ENCODE data around the gene ZNF384.

The ZNF384 gene

DNA sequence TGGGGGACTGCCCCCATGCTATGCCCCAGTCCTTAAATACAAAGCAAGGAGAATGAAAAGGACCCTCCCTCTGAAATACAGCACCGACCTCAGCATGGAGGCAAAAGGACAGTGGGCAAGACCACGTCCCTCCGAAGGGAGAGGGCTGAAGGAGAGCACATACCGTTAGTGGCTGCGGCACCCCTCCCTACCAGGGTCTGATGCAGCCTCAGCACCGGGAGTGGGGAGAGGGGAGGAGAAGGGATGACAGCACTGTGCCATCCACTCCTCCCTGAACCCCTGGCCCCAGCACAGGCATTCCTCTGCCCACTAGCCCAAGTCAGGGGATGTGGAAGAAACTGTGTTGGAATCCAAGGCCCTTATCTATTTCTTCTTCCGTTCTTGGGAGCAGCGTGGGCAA is 38.3 kb downstream of the ZNF384 start:
- no peak for DNase-seq

DNA sequence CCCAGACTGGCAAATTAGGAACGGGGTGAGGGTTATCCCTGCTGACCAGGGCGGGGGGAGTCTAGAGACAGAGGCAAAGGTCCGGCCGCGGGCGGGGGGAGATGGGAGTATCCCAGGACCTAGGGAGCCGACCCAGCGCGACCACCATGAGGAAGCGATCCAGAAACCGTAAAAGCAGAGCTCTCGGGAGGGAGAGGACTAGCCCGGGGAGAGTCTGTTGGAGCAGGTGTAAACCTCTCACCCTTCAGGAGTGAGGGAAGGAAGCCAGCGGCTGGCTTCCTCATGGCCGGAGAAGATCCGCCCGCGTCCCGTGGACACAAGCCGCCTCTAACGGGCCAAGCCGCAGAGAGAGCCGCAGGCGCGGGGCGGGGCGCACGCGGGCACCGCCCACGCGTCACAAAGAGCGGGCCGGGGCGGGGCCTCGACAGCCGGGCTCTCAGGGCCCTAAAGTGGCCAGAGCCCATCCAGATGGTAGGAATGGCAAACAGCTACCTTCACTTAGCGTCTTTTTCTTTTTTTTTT is 42.0 kb downstream of the ZNF384 start, which contains the start of gene ACRBP:
Gene ACRBP (minus strand): TSS at position 350 of the 522 bp plus-strand sequence. CDS start 66 bp downstream, at position 284.
- DNase-seq: no peak

DNA sequence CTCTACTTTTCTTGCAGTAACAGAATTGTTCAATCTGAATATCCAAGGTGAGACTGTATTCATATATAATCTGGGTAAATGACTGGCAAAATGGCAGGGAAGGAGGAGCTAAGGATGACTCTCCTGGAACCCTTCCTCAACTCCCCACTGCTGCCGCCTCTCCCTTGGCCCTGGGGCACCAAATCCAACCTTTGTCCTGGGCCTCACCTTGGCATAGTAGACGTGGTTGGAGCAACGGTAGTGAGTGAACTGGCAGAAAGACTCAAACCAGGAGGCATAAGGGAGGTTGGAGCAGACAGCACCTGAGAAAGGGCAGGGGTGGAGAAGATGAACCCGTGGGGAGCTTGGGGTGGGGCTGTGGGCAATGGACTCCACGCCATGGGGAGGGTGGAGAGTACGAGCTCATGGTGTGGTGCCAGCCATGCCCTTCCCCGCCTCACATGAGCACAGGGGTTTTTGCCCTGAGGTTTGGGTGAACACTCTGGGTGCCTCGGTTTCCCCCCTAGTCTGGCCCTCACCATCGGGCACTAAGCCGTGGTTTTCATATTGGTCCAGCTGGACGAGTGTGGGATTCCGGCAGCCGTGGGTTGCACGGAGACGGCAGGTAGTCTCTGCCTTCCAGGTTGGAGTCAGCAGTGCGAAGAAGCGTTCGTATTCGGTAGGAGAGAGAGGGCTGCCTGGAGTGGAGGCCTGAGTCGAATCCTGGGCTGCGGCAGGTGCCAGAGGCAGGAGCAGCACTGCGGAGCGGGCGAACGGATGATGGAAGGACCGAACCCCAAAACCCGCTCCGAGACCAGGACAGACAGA is 42.7 kb downstream of the ZNF384 start:
- DNase-seq: no peak

DNA sequence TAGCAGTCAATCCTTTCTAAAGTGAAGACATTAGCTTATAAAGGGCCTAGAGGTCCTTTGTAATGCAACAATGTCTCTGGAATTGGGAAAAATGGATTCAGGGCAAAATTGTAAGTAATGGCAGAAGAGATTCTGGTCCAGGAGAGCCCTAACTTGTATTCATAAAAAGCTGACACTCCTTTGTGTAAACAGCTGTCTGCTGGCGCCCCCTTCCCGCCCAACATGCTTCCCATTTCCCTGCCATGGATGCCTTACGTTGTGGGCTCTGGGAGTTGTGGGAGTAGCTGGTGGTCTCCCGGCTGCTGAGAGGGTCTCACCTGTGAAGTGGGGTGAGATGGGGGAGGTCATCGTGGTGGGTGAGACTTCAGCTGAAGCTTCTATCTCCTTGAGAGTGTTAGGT is 44.3 kb downstream of the ZNF384 start:
- DNase-seq: no peak

DNA sequence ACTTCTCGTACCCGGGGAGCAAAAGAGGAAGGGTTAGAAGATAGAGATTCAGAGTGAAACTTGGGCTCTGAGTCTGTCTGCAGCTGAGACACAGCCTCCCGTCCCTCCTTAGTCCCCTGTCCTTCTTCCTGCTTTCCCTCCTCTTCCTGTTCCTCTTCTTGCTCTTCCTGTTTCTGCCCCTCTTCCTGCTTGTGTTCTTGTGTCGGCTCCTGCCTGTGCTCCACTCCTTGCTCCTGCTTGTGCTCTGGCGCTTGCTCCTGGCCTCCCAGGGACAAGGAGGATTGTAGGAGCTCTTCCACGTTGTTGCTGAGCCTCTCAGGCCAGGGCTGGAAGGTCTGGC is 44.9 kb downstream of the ZNF384 start:
- no peak for DNase-seq

DNA sequence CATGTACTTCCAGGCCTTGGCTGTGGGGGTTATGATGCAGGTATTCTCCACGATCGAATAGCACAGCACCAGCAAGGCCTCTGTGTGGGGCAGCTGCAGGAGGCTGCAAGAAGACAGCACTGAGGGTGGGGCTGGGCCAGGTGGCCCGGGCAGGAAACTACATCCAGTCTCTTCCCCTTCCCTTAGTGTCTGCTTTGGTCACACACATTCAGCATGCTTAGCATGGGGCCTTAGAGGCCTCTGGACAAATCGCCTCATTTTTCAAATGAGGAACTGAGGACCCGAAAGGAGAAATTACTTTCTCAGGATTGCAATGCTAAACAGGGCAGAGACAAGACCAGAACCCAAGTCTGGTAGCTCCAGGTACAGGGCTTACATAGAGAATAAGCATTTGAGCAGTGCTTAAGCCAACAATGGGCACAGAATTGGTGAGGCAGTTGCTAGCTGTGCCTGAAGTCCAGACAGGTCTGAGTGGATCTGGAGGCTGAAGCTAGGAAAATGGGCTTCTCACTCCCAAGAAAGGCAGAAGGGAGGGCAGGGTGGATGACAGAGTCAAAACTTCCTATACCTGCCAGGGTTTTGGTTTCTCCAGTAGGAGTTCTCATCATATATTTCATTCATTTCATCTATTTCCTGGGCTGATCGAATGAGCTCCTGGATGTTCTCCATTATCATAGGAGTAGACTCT is 45.5 kb downstream of the ZNF384 start:
- no peak for DNase-seq

DNA sequence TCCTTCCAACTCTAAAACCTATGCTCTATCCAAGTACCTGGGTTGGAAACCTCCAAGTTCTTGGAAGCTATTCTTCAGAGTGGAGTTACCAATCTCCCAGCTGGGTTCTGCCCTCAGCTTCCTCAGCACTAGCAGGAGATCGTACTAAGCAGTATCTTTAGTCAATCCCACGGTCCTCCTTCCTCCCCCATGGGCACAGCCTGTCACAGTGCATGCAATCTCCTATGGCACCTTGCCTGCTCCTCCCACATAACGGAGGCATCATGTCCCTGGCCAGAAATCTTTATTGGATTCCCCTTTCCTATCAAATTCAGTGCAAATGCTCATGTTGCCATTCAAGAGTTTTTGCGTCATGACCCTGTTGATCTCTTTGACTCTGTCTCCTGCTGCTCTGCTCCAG is 48.0 kb downstream of the ZNF384 start:
- DNase-seq: no peak

DNA sequence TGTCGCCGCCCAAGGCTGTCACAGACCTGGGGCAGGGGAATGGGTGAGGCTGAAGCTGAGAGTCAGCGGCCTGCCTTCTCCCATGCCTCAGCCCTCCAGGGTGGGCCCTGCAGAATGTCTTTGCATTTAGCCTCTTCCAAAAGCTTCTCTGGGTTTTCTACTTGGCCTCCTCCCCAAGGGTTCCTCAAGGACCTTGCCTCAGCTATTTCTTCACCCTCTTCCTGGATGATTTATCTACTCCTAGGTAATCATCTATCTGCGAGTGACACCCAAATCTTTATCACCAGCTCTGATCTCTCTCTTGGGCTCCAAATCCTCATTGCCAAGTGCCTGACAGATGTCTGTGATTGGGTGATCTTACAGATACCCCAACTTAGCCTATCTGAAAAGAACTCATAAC is 48.7 kb downstream of the ZNF384 start:
- DNase-seq: no peak

DNA sequence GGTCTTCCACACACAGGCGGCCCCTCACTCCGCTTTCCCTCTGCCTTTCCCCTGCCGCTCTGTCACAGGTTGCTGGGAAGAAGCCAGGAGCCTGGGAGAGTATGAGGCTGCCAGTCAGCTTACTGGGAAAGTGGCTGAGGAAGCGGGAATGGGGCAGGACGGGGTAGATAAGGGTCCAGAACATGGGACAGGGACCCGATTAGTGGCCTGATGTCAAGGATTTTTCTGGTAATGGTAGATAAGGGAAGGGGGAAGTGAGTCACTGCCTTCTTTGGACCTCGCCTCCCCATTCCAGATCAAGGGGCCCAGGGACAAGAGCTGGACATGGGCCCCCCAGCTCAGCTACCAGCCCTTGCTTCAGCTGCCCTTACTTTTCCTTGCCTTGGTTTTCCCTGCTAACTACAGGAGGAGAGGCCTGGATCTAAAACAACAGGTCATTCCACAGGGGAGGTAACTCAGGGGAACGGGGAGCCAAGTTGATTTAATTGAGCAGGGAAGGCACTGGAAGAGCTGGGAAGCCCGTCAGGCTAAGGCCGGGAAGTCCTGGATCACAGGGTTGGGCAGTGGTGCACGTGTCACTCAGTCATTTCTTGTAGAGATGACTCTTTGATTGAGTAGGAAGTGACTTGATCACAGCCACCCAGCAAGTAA is 49.9 kb downstream of the ZNF384 start:
- no peak for DNase-seq

DNA sequence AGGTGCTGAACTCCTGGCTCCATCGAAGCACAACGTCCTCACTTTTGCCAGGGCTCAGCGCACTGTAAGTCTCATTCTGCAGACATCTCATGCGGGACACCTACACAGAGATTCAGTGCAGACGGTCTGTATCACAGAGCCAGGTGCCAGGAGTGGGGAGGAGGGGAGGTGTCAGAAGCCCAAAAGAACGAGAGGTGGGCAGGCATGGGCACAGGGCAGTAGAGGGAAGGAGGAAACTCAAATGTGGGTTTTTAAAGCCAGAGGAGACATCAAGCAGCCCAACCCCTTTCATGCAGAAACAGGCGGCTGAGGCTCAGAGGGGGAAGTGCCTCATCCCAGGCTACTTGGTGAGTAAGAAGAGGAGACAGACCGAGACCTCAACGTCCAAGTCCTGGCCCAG is 50.9 kb downstream of the ZNF384 start:
- no peak for DNase-seq

DNA sequence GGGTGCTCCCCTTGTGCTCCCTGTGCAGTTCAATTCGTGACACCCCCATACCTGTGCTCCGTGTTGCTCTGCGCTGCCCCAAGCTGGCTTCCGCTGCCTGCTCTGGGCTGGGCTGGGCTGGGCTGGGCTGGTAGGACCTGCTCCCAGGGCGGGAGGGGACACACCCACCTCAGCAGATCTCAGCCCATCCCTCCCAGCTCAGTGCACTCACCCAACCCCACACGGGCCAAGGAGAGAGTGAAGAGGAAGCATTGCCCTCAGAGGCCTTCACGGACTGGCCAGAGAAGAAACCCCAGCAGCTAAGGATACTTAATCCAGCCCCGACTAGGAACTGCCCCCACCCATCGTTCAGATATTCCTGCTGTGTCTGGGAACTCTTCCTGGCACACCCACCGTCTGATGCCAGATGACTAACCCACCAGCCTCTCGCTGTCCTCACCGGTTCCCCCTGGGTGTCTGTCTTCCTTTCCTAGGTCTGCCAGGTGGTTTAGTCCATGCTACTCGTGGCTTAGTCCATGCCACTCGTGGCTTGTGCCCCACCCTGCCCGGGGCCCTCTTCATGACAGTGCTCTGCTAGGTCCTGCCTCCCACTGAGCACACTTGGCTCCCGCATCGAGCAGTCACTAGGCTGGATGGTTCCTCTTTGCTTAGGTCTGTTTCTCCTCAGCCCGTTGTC is 53.2 kb downstream of the ZNF384 start, which contains the start of gene LPAR5:
Gene LPAR5 (minus strand): TSS at position 104 of the 676 bp plus-strand sequence. CDS start 14,711 bp downstream, outside the sequence.
- no peak for DNase-seq

DNA sequence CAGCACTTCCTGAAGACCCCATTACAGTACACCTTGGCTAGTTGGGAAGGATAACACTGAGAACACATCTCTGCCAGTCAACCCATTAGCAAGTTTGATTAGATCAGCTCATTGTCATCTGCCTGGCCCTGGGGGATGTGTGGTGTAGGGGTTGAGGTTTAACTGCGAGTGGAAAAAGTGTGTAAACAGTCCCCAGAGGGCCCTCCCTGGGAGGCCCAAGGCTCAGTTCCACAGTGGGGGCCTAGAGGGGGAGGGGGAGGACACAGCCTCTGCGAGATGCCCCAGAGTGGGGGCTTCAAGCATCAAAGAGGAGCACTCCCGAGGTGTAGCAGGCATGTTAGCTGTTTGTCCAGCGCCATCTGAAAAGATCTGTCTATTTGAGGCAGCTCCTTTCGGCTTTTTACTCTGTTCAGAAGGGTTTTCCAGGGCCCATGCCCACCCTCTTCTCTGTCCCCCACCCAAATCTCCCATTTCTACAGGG is 53.8 kb downstream of the ZNF384 start:
- DNase-seq: peak; percentile 53

DNA sequence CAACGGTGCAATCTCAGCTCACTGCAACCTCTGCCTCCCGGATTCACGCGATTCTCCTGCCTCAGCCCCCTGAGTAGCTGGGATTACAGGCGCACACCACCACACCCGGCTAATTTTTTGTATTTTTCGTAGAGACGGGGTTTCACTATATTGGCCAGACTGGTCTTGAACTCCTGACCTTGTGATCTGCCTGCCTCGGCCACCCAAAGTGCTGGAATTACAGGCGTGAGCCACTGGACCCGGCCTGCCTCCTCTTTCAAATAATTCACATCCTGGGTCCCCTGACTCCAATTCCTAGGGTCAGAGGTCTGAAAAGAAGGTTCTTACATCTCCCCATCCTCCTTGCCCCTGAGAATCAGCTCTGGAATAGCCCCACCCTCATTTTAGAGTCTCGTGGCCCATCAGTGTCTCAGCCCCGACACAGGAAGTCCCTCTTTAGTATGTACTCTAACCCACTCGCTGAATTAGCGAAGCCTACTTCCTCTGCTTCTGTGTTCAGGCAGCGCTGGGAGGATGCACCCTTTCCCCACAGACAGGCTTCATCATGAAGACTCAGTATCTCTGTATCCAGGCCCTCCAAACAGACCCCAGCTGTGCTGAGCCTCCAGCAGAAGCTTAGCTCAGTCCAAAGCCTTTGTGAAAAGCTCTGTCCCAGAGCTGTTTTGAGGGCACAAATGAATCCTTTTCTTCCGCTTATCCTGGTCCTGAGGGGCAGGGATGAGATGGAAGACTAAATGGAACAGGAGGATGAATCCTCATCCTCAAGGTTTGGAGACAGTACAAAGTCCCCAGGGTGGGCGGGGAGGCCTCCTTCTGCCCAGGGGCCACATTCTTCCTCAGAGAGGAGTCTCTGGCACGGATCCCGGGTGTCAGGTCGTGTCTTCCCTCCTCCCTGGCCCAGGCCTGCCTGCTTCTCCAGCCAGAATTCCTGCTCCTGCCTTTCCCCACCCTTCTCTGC is 56.9 kb downstream of the ZNF384 start:
- peak; percentile 59 for DNase-seq

DNA sequence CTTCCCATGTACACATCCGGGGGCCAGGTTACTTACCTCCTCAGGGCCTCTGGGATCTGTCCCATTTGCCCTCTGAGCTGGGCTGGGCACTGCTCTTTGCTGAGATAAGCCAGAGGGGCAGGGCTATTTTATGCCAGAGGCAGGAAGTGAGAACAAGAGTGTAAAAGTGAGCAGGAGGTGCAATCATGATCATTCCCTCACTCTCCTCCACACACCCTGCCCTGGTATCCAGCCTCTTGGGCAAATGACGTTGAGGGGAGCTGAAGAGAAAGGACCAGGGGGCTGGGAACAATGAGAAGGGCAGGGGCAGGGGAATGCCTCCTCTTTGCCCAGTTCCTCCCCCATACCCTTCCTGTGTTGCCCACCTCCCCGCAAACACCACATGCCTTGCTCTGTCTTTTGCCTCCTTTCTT is 57.6 kb downstream of the ZNF384 start:
- DNase-seq: no peak

DNA sequence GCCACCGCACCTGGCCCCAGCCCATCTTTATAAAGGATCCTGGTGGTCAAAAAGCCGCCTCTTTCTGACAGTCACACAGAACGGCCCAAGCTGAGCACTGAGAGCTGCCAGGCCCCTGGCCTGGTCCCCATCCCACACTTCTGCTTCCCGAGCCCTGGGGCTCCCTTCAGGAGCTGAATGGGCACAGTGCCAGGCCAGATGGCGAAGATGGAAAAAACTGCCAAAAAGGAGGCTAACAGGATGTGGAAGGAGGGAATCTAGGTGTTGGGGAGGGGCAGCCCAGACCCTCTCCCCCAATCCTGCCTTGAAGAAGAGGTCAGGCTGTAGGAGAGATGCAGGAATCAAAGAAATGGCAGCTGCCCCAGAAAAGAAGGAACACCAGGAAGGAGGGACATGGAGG is 58.4 kb downstream of the ZNF384 start:
- no peak for DNase-seq

DNA sequence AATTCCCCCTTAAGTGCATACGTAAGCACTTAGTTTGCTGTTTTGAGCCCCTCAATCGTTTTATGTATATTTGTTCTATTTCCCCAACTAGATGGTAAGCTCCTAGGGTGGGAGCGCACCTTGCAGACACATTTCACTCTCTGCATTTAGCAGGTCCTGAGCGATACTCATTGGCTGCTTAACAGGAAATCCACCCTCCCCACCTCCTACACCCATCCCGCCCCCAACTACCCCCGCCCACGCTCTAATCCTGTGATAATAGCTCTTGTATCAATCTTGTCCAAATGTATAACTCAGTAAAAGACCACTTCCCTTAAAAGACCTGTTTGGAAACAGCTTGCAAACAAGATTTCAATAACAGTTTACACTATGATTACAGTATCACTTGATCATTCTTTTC is 61.6 kb downstream of the ZNF384 start:
- DNase-seq: peak; percentile 51

DNA sequence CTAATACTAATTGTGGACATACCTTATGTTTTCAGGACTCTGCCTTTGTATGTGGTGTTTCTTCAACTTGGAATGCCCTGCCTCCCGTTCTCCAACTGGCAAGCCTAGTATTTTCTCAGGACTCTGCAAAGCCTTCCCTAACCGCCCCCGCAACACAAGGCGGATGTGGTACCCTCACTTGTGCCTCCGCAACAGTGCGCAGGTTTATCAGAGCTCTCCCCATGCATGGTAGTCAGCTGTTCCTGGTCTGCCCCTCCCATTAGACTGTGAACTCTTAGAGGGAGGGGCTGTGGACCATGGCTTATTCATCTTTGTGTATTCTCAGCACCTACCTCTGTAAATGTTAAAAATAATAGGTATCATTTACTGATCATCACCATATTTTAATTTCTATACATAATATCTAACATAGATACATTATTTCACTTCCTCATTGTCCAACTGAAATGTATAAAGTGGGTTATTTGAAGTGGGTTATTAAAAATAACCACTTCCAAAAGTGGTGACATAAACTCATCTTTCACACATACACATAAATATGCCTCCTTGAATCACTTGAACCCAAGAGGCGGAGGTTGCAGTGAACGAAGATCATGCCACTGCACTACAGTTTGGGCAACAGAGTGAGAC is 62.4 kb downstream of the ZNF384 start:
- DNase-seq: no peak

DNA sequence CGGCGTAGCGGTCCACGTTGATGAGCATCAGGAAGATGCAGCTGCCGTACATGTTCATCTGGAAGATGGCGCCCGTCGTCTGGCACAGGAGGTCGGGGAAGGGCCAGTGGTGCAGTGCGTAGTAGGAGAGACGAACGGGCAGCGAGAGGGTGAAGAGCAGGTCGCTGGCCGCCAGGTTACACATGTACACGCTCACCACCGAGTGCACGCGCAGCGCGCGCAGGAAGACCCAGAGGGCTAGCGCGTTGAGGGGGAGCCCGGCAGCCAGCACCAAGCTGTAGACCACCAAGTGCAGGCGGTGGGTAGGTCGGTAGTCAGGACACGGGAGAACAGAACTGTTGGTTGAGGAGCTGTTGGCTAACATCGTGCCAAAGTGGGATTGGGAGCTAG is 68.3 kb downstream of the ZNF384 start:
- no peak for DNase-seq

DNA sequence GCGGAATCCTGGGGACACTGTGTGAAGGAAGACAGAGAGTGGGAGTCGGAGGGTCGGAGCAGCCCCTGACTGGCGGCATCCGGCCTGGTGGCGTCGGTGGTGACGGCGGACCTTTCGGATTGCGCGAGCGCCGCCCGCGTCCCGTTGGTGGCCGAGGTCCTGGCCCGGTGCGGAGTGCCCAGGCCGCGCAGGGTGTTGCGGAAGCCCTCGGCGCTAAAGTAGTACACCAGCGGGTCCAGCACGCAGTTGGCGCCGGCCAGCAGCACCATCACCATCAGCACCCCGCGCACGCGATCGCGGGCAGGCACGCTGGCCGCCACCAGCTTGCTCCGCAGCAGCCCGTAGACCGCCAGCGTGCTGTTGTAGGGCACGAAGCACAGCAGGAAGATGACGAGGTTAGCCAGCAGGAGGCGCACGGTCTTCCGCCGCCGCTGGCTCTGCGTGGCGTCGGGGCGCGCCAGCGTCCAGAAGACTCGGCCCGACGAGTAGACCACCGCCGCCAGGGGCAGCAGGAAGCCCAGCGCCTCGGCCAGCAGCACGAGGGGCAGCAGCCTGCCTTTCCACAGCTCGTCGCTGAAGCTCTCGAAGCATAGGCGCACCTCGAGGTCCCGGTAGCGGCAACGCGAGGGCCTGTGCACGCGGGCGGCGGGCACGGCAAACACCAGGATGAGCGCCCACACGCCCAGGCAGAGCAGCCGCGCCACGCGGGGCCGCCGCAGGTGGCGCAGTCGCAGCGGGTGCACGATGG is 68.9 kb downstream of the ZNF384 start:
- no peak for DNase-seq

DNA sequence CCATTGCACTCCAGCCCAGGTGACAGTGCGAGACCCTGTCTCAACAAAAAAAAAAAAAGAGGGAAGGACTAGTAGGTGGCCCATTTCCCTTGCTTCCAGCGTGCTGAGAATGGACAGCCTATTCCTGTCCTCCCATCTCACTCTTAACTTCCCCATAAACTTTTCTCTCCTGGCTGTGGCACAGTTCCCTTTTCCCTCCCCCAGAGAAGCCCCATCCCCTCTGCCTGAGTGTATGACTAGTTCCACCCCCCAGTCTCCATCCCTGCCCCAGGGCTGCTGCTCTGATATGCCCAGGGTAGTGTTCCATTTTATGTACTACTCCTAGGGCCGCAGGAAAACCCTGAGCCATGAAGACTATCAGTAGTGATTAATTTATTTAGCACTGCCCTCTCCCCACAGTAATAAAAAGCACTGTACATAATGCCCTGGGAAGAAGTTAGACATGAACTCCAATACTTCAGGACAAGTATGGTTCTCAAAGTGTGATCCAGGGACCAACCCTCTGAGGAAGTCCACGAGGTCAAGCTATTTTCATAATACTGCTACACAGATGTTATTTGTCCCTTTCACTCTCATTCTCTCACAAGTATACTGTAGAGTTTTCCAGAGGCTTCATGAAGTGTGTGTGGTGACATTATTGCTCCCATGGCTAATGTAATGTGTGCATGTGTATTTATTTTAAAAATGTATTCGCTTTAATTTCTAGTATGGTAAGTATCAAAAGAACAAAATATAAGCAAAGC is 70.5 kb downstream of the ZNF384 start:
- no peak for DNase-seq

Data from activated CD4-positive, alpha-beta T cell treated with anti-CD3 and anti-CD28 coated beads, Interleukin-2, amount 50 U/mL, for 16 hours (primary cell).